D341Med (cell line): ENCODE measurements around the gene BIRC7.
"Not testable (repeated sequence)": the region's sequence is repeated elsewhere in the genome, so short reads cannot be mapped to it uniquely, and the experiment has no call there.

Experiments used
- DNase-seq: peaks from one replicate; pipeline ENCODE4 v3.0.0; 2012; ENCODE audit warnings: low spot score

The BIRC7 gene

DNA sequence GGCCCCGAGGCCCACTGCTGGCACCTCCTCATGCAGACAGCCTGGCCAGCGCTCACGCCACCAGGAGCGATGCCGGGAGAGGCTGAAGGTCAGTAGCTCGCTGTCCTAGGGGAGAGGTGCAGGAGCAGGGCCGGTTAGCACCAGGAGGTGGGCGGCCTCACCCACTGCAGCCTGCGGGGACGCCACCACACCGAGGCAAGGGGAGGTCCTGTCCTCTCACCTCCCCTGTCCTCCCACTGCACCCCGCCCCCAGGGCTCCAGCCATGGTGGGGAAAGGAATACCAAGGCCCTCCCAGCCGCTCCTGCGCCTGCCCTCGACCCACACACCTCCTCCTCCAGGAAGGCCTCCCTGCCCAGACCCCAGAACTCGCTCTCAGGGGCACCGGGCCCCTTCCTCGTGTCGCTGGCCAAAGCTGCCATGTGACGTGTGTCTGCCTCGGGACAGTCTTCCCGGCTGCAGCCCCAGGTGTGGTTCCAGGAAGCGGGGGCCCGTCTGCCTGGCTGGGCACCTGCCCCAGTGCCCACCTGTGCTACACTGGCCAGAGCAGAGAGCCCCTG, 12.0 kb downstream of the BIRC7 start:
- no peak for DNase-seq

DNA sequence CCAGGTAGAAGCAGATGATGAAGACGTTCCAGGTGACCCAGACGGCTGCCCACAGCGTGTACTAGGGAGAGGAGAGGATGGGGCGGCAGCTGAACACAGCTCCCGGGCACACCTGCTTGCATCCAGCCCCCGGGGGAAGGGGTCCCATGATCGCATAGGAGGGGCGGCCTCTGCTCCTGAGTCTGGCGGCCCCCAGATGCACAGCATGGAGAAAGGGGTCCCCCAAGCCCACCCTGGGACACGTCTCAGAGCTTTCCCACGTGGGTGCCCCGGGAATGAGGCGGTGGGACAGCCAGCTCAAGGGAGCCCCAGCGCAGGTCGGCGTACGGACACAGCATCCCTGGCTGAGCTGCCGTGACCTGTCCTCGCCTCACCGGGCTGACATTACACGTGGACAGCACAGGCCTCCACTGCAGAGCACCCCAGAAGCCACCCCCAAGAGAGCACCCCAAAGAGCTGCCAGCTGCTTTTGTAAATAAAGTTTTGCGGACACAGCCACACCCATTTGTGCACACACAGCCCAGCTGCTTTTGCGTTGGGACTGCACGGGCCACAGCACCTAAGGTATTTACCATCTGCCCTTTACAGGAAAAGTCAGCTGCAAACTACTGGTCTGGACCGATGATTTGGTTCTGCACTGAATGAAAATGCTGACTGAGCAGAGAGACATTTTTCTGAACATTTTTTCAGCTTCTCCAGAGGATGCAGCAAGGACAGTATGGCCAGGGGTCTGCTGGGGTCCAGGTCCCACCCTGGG, 13.3 kb downstream of the BIRC7 start:
- no peak for DNase-seq

DNA sequence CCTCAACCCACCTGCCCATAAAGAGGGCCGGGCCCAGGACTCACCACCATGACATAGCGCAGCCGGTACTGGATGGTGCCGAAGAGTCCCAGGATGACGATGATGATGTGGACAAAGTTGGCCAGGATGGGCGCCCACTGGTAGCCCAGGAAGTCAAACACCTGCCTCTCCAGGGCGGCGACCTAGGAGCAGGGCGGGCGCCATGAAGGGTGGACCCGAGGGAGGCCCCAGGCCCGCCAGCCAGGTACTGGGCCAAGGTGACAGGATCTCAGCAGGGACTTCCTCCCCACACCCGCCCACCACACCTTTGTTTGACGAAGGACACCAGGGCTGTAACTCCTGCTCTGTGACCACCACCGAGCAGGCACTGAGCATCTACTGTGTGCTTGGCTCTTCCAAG, 14.2 kb downstream of the BIRC7 start:
- no peak for DNase-seq

DNA sequence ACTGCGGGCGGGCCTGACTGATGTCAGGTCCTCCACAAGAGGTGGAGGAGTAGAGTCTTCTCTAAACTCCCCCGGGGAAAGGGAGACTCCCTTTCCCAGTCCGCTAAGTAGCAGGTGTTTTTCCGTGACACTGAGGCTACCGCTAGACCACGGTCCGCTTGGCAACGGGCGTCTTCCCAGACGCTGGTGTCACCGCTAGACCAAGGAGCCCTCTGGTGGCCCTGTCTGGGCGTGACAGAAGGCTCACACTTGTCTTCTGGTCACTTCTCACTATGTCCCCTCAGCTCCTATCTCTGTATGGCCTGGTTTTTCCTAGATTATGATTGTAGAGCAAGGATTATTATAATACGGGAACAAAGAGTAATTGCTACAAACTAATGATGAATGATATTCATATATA, 15.6 kb downstream of the BIRC7 start:
- not testable (repeated sequence) for DNase-seq

DNA sequence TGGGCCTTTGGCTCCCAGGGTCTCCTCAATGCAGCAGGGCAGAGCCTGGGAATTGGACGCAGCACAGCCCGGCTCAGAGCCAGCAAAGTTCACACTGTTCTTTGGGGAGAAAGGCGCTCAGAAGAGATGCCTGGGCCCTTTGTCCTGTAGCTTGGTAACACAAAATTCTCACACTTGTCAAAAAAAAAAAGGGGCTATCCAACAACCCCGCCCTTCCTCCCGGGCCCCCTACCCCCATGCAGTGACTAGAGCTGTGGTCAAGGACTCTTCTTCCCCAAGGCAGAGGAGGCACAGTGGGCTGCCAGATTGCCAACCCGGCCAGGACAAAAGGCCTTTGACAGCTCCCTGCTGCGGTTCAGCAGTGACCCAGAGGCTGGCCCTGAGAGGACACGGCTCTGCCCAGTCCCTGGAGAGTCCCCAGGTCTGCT, 16.6 kb downstream of the BIRC7 start:
- DNase-seq: no peak

DNA sequence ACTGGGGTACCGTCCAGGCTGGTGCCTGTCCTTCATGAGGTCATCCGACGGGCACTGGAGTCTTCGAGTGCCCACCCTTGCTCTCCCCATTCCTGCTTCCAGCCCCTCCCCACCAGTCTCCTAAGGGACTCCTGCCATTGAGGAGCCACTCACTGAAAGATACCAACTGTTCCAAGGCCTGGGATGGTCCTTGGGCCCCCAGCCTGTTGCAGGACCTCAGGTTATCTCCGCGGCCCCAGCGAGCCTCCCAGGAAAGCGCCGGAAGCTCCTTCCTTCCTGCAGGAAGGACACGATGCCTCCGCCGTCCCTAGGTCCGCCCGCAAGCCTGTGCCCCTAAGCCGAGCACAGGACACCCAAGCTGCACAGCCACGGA, 17.3 kb downstream of the BIRC7 start:
- no peak for DNase-seq

DNA sequence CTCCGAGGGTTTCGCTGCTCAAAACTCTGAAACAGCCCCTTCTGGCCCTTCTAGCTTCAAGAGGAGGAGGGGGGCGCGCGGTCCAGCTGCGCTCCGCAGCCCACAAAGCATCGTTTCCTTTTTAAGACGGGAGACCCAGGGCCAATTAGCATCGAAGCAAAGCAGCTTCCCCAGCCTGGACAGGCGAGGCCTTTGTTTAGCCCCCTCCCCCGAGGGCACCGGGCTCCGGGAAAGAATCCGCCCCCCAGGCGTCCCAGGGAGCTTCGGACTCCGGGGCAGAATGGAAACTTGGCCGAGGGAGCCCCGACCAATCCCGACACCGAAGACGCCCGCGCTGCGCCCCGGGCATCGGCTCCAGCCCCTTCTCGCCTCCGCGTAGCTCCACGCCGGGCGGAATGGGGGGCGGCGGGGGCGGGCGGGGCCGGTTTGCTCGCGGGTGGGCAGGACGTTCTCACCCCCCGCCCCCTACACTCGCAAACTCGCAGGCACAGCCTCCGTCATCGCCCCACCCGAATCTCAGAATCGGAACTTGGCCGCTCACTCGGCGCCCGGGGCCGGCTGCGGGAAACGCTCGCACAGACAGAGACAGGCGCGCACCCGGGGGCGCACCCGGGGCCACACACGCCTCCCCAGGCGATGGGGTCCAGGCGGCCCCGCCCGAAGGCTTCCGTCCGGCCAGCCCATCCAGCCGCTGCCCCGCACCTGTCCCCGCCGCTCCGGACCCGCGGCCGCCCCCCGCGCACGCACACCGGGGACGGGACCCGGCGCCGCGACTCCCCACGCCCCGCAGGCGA, 17.9 kb downstream of the BIRC7 start:
- peak; percentile 71 for DNase-seq

DNA sequence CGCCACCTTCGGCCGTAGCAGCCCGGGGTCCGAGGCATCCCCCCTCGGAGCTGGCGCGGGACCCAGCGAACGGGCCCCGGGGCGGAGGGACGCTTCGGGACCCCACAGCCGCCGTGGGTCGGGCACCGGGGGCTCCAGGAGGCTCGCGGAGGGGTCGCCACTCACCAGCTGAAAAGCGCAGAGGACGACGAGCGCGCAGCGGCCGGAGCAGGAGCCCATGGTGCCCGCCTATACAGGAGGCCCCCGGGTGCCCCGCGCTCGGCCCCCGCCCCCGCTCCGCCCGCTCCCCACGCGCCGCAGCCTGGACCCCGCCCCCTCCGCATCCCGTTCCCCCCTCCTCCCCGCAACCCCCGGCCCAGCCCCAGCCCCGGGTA, 18.5 kb downstream of the BIRC7 start, which contains the start of gene NKAIN4:
NKAIN4 (minus strand) TSS at position 232 of the 374 bp plus-strand sequence; CDS start at position 219, 13 bp downstream.
- DNase-seq: no peak

DNA sequence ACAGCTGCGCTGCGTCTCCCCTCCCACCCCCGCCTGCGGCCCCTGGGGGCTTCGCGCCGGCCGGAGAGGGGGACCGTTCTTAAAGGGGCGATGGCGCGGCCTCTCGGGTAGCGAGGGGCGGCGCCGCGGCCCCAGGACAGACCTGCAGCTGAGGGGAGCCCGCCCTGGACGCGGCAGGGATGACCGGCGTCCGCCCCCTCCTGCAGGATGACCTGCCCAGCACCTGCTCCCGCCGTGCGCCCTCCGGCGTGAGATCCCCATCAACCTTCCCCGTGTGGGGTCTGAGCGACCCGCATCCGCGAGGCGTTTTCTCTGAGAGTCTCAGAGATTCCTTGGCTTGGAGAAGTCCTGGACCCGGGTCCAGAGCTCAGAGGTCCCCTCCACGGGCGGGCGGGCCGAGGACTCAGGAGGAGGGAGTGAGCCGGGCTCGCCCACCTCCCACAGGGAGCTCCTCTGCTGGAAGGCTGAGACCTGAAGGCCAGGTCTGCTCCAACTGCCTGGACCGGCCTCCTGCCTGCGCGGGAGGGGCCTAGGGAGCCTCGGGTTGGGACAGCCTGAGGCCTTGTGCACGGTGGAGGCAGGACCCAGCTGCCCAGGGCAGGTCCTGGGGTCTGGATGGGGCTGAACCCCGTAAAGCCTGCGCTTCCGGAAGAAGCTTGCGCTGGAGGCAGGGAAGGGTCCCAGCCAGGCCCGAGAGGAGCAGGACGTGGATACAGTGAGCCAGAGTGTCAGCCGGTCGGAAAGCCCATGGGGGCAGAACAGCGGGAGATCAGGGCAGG, 19.1 kb downstream of the BIRC7 start:
- DNase-seq: no peak

DNA sequence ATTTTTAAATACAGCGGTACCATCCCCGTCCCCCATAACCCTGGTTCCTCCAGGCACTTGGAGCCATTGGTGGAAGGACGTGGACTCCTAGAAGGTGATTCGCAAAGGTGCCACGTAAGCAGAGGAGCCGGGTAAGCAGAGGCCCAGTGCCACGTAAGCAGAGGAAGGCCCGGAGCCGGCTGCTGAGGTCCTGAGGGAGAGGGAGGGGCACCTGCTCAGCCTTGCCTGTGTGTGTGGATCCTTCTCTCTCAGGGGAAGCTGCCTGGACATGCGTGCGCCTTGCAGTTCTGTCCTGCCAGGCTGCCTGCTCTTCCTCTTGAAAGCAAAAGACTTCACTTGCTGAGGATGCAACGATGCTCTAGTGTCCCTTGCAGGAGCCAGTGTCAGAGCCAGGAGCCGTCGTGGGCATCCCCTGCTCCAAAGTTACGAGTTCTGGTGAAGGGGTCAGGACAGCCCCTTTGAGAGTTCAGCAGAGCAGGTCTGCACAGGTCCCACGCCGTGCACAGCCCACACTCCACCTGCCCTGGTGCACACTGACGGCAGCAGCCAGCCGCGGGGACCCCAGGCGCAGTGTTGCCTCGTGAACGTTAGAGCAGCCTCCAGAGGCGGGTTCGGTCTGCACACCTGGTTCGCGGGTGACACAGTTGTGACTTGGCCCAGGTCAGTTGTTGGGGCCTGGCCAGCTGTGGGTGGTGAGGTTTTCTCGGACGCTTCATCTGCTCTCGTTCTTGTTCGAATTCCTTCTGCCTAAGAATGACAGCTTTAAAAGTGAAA, 20.4 kb downstream of the BIRC7 start:
- no peak for DNase-seq

DNA sequence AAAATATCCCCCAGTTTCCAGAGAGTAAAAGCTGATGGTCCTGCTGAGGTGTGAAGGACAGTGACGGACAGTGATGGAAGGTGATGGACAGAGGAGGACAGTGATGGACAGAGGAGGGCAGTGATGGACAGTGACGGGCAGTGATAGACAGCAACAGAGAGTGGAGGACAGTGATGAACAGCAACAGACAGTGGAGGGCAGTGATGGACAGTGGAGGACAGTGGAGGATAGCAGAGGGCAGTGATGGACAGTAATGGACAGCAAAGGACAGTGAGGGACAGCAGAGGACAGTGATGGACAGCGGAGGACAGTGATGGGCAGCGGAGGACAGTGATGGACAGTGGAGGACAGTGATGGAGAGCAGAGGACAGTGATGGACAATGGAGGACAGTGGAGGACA, 21.2 kb downstream of the BIRC7 start:
- no peak for DNase-seq

DNA sequence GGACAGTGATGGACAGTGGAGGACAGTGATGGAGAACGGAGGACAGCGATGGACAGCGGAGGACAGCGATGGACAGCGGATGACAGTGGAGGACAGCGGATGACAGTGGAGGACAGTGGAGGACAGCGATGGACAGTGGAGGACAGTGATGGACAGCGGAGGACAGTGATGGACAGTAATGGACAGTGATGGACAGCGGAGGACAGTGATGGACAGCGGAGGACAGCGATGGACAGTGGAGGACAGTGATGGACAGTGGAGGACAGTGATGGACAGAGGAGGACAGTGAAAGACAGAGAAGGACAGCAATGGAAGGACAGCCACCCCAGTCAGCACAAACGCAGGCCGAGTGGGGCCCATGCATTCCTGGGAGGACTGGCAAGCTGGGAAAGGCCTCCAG, 21.9 kb downstream of the BIRC7 start:
- no peak for DNase-seq

DNA sequence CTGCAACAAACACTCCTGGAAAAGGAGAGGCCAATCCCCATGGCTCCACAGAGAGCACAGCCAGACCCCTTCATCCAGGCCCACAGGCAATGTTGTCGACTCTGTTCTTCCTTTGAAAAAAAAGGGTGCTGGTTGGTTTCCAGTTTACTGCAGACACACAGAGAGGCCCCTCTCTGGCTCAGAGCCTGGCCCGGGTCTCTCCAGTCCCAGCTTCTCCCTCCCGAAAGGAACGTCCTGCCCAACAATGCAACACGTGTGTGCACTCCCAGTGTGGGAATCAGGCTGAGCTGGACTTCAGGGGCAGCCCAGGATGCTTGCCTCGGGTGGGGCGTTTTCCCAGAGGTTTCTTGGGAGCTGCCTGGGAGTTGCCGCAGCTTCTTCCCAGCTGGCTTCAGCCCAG, 23.1 kb downstream of the BIRC7 start:
- no peak for DNase-seq

DNA sequence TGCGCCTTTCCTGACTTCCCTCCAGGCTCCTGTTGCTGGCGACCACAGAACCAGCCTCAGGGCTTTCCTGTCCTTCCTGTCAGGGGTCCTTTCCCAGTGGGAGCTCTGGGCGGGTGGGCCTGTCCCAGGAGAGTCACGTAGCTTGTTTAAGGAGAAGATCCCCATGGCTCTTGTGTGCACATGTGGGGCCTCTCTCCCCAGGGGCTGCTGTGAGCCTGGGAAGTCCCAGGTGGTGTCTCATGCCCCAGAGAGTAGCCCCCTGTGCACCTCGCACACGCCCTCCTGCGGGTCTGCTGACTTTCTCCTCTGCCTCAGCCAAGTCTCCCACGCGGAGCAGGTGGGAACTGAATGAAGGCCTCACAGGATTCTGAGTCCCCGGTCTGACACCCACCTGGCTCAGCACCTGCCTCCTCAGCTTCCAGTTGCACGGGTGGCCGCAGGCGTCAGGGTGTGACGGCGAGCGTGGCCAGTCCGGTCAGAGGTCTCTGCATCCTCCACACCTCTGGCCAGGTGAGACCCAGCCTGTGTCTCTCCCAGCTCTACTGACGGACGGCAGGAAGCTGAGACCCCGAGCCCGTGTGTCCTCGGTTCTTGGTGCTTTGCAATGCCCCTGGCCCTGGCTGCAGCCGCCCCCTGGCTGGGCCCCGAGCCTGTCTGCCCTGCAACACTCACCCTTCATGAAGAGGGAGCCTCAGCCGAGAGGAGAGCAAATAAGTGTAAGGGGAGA, 24.2 kb downstream of the BIRC7 start:
- DNase-seq: no peak

DNA sequence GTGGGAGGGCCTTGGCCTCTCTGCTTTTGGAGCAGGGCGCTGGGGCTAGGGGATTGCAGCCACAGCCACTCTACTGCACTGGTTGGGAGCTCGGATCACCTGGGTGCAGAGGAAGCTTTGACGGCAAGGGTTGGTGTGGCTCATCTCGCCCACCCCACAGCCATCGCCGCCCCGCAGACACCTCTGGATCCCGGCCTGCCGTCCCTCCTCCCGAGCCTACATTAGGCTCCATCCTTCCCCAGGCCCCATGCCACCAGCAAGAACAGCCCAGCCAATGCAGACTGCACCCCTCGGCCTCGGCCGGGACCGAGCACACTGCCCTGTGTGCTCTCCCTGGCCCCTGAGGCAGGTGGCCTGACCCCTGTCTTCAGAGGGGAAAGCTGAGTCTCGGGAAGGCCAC, 24.8 kb downstream of the BIRC7 start:
- DNase-seq: no peak

DNA sequence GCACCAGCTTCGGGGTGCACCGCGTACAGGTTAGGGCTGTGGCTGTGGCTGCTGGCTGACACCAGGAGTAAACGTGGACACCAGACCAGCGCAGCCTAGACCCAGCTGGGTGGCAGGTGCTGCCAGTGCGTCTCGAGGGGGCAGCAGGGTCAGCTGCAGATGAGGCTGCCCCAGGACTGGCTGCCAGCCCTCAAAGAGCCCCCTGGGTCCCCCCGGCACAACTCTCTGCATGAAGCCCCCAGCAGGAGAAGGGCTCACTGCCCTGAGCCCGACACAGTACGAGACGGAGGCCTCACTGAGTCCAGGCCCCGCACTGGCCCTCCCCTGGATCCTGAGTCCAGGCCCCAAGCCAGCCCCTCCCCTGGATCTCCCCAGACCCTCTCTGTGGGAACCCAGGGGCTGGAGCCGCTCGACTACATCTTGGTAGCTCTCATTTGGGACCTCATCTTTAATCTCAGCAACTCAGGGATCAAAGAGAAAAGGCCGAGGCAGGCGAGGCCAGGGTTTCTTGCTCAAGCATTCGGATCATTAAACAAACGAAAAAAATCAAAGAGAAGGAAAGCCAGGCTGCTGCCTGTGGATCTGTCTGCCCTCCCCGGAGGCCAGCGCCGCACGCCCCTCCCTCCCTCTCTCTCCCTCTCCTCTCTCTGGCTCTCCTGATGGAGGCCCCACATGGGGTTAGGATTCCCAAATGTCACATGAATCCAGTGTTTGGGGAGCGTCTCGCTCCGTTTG, 25.5 kb downstream of the BIRC7 start:
- DNase-seq: no peak

DNA sequence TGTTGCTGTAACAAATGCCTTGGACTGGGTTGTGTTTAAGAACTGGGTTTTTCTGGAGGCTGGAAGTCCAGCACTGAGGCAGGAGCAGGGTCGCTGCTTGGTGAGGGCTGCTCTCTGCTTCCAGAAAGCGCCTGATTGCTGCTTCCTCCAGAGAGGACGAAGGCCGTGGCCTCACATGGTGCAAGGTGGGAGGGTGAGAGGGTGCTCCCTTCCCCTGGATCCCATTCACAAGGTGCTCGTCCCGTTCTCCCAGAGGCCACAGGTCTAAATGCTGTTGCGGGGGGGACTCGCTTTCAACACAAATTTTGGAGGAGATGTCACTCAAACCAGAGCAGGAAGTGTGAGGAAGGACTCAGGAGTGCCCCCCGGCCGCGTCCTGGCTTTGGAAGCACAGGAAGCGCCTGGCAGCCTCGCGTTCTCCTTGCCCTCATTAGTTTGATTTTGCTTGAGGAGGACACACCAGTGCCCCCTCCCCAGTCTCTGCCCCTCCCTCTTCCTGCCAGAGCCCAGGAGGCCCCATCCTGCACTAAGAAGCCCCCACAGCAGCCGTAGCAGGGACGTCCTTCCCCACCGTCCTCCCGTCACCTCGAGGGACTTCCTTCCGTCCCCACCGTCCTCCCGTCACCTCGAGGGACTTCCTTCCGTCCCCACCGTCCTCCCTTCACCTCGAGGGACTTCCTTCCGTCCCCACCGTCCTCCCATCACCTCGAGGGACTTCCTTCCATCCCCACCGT, 26.3 kb downstream of the BIRC7 start:
- DNase-seq: no peak

DNA sequence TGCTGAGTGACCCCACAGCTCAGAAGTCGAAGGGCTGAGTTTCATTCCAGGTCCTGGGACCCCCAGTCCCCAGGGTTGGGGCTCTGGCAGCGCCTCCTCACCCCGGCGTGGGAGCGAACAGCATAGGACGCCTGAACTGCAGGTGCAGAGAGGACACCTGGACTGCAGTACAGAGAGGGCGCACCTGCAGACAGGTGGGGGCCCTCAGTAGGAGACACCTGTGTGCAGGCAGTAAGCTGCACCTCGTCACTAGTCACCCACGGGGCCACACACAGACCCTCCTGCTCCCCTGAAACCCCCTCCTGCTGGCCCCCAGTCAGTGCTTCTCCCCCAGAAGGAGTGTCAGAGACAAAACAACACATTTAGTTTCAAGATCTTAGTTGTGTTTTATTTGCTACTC, 27.1 kb downstream of the BIRC7 start:
- no peak for DNase-seq

DNA sequence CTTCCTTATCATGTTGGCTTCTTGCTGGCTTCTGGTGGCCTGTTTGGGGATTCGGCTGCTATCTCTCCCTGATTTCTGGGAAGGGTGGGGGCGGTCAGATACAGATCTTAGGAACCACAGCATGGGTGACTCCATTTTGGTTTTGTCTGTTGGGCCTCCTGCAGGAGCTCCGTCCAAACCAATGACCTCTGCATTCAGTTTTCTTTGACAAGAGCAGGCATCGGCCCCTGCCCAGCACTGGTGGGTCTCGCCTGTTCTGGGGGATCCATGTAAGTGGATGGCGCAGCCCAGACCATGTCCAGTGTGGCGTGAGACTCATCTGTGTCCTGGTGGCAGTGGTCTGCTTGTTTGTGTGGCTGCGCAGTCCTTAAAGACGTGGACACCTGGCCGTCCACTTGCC, 28.3 kb downstream of the BIRC7 start:
- DNase-seq: no peak

DNA sequence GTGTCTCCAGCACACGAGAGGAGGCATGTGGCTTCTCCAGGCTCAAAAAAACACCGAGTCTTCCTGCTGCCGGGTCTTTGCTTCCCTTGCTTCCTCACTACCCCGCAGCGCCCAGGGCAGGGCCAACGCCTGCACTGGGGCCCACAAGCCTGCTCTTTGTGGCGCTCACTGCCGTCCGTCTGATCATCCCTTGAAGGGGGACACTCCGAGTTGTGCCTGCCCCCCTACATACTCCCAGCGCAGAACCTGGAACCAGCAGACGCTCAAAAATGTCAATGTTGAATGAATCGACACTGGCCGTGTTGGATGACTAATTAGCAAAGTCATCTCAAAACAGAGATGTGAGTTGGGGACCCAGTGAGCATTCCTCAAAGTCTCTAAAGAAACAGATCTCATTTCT, 28.8 kb downstream of the BIRC7 start:
- no peak for DNase-seq
